DOHH2 (cell line): ENCODE data around the gene DLK1.

Experiments used
- EZH2phosphoT487 ChIP-seq: fragments of 200-600 bp; sonication (generic); IDR thresholded peaks from 2 replicates; pipeline ENCODE4 v1.6.1; 2017; ENCODE audit warnings: borderline replicate concordance, mild to moderate bottlenecking, antibody characterized with exemption, low read length, moderate library complexity, mixed read lengths
- TF ChIP-seq, protein P1 (sequence below): fragments of 200-600 bp; sonication (generic); IDR thresholded peaks from one replicate; pipeline ENCODE4 v1.5.1; 2014; ENCODE audit warnings: antibody characterized with exemption, mild to moderate bottlenecking, low read depth, low read length; ENCODE audit not compliant: poor library complexity, severe bottlenecking

DNA sequence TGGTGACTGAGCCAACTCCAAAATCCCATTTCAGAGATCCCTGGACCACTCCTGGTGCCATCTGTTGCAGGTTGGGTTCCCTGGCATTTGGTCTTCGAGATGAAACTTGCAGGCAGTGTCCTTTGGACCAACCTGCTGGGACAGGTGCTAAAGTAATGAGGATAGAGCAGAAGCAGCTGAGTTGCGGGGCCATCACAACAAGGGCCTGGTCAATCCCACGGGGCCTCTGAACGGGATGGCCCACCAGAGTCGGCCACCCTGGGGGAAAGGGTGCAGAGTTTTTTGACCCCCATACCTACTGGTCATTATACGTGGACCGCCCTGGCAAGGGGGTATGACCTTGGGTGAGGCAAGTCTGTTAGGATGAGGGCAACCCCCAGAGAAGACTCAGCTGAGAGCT lies 39.3 kb downstream of the DLK1 start:
- TF ChIP-seq, protein P1, sequence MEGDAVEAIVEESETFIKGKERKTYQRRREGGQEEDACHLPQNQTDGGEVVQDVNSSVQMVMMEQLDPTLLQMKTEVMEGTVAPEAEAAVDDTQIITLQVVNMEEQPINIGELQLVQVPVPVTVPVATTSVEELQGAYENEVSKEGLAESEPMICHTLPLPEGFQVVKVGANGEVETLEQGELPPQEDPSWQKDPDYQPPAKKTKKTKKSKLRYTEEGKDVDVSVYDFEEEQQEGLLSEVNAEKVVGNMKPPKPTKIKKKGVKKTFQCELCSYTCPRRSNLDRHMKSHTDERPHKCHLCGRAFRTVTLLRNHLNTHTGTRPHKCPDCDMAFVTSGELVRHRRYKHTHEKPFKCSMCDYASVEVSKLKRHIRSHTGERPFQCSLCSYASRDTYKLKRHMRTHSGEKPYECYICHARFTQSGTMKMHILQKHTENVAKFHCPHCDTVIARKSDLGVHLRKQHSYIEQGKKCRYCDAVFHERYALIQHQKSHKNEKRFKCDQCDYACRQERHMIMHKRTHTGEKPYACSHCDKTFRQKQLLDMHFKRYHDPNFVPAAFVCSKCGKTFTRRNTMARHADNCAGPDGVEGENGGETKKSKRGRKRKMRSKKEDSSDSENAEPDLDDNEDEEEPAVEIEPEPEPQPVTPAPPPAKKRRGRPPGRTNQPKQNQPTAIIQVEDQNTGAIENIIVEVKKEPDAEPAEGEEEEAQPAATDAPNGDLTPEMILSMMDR: no peak
- no peak for TF ChIP-seq EZH2phosphoT487
